Stimulated activated CD4-positive, alpha-beta T cell treated with anti-CD3 and anti-CD28 coated beads, Interleukin-4, amount 100 ng/mL, for 1 hour (primary cell): ENCODE data around the gene TFAP2A.

Experiments used
- DNase-seq: peaks from one replicate; pipeline ENCODE4 v3.0.0-alpha.2; 2020

The TFAP2A gene

DNA sequence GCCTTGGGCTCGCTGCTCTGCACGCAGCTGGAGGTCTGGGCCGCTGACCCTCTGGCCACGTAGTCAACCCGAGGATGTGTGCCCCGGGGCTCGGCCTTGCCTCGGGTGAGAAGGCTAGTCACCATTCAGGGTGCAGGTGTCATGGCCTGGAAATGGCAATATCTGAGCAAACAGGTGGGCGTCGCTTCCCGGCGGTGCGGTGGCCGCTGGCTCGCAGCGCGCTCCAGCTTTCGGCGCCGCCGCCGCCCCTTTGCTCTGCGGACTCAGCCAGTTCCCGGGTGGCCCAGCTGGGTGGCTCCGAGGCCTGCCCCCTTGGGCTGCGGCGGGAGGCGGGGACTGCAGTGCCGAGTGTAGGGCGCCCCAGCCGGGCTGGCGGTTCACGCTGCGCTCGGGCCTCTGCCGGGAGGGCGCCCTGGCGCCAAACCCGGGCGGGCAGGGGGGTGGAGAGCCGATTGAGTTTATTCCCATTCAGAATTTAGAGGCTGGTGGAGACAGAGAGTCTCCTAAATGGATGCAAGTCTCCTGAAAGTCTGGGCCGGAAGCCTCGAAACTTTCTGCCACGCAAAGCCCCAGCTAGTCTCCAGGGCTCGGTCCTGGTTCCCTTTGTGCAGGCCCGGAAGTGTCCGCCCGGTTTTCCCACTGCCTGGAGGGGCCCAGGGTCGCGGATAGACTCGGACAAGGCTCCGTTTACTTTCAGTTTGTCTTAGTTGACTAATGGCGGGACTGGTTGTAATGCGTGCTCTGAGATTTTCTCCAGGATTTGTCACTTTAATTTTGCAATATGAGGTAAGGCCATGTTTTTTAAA lies 11.3 kb upstream of the TFAP2A start:
- no peak for DNase-seq

GRCh38 chr6:10425176-10425974 lies 10.5 kb upstream of the TFAP2A start:
- DNase-seq, result no peak

GRCh38 chr6:10424040-10424439 lies 9.2 kb upstream of the TFAP2A start:
- DNase-seq, result no peak

GRCh38 chr6:10422737-10423034 lies 7.8 kb upstream of the TFAP2A start:
- DNase-seq, result no peak

DNA sequence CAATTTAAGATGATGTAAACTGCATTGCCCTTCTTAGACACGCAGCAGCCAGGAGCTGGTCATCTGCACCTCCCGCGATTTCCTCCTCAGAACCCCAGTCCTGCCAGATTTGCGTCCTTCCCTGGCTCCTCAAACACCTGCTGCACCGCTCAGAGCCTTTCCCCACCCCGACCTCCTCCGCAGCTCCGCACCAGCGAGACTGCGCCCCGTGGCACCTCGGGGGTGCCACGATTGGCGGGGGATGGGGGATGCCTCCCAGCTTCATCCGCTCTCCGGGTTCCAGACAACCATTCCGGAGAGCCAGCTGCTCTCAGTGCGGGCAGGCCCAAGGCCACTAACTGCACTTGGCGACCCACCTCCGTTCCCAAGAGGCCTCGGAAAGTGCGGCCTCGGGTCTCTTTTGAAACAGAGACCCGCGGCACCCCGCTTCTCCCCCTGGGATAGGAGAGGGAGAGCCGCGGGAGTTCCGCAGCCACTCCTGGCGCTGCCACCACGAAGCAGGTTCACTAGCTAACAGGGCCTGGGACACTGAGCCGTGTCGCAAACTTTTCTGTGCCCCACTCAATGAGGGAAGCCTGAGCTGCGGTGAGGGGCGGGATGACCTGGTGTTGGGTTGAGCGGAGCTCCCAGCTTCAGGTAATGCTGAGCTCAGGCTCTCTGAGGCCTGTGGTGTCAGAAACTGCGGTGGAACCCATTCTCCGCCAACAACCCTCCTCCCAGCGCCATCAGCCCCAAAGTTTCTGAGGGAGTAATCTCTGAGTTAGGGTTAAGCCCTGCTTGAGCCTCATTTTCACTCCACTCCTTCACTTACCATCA lies 7.3 kb upstream of the TFAP2A start:
- no peak for DNase-seq

DNA sequence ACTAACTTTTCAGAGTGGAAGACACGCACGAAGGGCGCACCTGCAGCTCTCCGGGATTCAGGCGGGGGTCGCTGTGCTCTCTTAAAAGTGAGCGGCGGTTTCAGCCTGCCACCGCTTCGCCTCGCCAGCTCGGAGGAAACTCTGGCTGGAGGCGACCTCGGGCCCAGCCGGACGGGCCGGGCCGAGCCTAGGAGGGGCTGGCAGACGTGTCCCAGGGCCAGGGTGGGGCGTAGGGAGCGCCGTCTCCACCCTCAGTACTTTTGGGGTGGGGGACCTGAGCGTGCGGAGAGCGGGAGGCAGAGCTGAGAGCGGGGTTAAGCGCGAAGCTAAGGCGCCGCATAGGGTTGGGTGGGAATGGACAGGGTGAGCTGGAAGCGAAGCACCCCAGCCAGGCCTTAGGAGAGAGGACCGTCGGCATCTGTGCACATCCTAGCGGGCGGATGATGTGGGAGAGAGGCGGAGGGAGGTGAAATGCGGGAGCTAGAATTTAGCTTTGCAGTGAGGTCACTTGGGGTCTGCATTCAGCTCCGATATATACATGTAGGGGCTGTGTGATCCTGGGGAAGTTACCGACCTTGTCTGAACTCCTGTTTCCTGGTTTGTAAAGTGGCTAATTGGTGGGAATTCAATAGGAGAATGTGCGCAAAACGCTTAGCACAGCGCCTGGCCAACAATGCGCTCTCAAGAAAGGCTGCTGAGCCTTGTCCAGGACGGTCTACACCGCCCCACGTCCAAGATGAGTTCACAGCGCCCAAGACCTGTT lies 6.5 kb upstream of the TFAP2A start:
- DNase-seq, result no peak

- DNase-seq, result no peak
These were observed 5.8 kb upstream of the TFAP2A start for GRCh38 chr6:10420546-10421157.

DNA sequence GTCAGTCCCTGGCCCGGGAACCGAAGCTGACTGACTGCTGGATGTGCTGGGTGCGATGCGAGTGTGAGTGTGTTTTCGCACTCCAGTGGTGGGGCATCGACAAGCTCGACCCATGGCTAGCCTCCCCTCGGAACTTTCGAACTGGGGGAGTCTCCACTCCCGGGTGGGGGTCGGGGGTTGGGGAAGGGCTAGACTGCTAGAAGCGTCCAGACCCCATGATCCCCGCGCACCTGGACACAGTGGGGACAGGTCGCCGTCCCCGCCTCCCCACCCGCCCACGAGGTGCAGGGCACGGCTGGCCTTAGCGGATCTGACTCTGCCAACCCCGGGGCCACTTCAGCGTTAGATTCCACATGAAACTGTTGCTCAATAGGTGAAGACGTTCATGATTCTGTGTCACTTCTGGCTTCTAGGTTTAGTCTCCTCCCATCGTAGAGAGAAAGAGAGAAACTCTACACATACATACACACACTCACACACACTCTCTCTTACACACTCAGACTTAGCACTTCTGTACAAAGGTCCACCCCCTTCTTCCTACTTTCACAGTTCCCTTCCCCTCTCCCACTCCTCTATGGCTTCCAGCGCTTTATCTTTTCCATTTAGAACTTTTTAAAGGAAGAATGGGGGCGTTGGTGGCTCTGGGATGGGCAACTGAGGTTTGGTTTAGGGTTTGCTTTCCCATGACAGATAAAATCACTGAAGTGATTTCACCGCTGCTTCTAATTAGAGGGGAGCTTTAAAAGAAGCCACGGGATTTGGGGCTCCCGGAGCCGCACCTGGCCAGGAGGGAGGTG lies 5.1 kb upstream of the TFAP2A start:
- DNase-seq, result no peak

DNA sequence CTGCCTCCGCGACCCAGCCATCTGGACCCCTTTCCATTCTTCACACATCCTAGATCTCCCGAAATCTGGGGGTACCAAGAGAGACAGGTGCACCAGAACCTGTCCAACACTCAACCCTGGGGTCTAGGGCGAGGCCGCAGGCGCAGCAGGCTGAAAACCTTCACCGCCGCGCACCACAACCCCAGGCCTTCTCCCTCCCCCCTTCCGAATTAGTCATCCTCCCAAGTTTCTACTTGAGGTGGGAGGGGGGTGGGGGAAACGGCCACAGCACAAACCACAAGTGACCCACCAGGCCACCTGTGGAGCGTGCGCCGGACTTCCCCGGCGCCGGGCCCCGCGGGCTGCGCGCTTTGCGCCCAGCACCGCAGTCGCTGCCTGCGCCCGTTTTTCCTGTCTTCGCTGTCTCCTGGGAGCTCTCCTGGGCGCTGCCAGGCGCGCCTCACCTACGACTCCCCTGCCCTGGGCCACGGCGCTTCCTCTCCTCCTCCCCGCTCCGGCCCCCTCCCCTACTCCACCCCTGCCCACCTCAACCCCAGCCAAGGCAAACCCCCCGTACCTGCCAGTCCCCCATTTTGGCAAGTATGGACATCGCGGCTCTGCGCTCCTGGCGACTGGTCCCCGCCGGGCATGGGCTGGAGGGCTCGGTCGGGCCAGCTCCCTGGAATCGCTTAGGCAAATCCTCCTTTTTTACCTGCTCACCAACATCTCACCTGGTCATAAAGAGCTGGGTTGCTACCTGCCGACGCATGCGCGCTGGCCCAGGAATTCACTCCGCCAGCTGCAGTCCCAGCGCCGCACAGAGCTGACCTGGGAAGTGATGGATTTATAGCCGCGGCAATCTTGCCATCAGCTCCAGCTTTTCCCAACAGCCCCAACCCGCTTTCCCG lies 4.2 kb upstream of the TFAP2A start:
- no peak for DNase-seq

DNA sequence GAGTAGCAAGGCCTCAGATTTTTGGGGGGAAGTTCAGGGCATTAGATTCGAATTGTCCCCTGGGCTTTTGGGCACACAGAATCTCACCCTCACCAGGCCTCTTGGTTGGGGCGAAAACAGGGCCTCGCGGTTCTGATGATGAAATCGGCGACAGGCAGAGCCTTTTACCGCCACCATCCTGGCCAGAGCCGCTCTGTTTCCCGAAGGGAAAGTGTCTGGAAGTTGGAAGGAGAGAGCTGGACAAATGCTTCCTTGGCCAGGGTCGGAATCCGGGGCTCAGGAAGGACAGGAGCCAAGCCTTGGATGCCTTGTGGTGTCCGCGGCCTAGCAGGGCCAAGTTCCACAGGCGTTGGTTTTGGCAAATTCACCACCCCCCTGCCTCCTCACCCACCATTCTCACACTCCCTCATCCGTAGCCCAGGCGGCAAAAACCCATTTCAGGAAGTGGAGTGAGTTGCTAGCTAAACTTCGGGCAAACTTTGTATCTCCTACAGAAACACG lies 3.5 kb upstream of the TFAP2A start:
- DNase-seq, result no peak

DNA sequence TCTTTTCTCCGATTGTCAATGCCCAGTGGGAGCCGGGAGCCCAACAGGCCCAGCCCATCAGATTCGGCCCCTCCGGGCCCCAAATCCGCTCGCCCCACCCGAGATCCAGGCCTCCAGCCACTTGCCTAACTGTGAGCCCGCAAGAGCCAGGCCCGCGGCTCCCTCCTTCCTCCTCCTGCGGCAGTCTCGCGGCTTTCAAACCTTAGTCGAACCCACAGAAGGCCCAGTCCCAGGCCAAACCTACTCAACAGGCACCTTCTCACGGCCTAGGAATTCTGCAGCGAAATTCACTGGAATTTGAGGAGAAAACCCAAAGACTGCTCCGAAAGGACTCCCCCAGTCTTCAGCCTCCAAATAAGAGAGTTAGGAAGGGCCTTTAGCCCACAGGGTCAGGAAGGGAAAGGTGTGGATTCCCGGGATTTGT lies 2.8 kb upstream of the TFAP2A start:
- DNase-seq, result no peak

DNA sequence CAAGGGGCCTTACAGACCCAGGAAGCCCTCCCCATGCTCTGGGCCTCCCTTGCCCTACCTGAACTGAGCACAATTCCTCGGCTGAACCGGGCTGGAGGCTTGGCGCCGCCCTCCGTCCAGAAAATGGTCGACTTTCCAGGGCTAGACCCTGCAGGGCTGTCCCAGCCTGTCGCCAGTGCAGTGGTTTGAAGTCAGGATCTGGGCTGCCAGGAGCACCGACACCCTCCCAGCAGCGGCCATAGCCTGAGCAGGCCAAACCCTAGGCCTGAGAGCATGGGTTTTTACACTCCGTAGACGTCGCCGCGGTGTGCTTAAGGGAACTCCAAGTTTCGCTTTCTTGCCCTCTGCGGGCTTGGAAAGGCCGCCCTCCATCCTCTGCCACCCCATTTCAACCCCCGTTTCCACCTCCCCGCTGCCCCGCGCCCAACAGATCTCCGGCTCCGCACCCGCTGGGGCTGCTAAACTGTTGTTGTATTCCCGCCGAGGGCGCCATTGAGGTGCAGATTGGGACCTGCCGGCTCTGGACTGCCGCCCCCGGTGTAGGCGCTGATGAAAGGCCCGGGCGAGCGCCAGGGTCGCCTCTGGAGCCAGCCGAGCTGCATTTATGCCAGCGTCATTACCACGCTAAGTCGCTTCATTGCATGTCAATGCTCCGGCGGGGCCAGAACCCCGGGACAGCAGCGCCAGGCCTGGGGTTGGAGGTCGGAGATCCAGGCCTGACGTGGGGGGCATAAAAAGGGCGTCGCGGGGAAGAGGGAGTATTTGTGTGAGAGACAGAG lies 2.2 kb upstream of the TFAP2A start:
- no peak for DNase-seq

DNA sequence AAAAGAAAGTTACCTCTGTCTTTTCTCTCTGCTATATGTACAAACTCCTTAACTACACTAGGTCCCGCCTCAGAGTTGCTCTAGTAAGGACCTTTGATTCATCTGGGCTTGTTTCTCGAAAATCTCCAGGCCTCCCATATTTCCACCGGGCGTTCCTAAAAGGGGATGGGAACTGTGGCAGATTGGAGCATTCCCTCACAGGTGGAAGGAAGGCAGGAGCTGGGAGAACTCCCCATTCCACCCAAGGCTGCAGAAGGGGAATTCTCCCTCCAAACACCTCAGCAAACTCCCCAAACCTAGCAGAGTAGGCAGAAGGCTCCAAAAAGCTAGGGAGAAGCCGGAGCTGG lies 1.6 kb upstream of the TFAP2A start:
- DNase-seq, result no peak

DNA sequence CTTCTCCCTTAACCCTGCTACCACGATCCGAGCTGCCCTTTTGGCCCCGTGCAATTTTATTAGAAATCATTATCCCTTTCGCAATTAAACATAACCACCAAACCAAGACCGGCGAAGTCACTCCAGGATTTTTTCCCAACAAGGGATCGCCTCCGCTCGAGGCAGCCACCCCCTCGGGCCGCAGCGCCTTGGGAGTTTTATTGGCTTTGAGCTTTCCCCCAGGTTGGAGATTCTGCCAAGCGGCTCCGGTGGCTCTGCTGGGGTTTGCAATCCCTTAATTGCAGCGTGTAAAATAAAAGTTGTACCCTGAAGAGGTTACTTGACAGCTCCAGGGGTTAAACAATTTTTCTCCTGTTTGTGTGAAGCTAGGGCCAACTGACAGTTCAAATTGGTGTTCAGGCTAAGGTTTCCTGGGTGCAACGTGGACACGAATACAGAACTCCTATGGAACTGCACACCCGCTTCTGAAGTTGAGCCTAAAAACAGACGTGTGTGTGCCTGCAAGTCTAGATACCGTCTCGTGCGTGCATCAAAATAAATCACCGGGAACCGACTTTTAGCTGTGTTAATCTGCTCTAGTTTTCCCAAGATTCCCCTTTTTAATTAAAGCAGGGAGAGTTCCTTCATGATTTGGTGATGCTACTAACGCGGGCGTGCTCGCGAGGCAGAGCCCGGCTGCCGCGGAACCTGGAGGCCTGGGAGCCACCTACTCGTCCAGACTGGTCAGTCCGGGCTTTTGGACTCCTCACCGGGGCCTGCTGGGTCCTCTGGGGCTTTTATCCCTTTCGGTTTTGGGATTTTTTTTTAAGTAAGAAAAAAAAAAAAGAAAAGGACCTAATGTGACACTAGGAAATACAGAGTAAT lies 975 bp upstream of the TFAP2A start:
- DNase-seq, result no peak

GRCh38 chr6:10413850-10414738 lies 780 bp downstream of the TFAP2A start:
- DNase-seq, result no peak

DNA sequence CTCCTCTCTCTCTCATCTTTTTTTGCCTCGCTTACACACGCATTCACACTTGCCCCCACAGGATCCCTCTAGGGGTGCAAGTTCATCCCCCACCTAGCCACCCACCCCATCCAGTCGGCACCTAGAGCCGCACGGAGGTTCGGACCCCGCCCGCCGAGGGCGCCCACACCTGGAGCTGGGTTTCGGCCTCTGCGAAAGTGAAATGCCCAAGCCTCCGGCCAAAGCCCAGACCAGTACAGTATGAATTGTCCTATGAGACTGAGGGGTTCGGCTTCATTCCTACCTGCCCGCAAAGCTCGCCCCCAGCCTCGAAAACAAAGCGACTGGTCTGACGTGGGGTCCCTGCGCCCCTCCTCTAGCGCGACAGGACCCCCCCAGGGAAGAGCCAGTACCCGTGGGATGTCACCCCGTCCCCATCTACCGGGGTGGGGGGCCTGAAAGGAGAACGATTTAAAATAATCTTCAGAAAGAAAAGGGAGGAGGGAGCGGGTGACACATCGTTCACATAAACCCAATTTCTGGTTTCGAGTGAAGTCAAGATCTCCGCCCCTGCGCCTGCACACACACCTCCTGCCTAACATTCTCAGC lies 1.5 kb downstream of the TFAP2A start:
- DNase-seq, result peak; percentile 31
